ENCODE measurements around the gene TRIM46.

TRIM46 gene

GRCh38 chr1:155197901-155198546, 24.4 kb downstream of the TRIM46 start:
- no peak overlapping the region for H3K9ac ChIP-seq (ENCODE audit: low read length)
- H3K27ac ChIP-seq (ENCODE audit: low read depth, low read length) = no peak overlapping the region
- H4K20me1 ChIP-seq (ENCODE audit: low read depth, low read length) = no peaks in the 10 kb centered on the region
- H3K79me2 ChIP-seq (ENCODE audit: insufficient read depth, low read length) = no peaks in the 10 kb centered on the region
- no peaks in the 10 kb centered on the region for H3K9me2 ChIP-seq (replicated peaks; ENCODE audit: insufficient read depth, low read length)
- no peaks in the 10 kb centered on the region for H3K36me3 ChIP-seq (ENCODE audit: low read length)
- H2AFZ ChIP-seq (ENCODE audit: low read depth, low read length, severe bottlenecking) = no peak overlapping the region
- no peak for TF ChIP-seq CTCF (IDR thresholded peaks at IDR 0.05; ENCODE audit: insufficient read depth, low read length, poor library complexity, severe bottlenecking)
- no peak for TF ChIP-seq EZH2phosphoT487 (conservative IDR thresholded peaks at IDR 0.05; ENCODE audit: low read length)
- no peak overlapping the region for H3K4me2 ChIP-seq (ENCODE audit: low read depth, low read length, poor library complexity, severe bottlenecking)
- no peaks in the 10 kb centered on the region for H3F3A ChIP-seq (ENCODE audit: insufficient read depth)
- no peaks in the 10 kb centered on the region for H3K9me3 ChIP-seq (ENCODE audit: insufficient read depth, low read length)
- no peaks in the 10 kb centered on the region for H3K27me3 ChIP-seq (ENCODE audit: low read length)
- no peak overlapping the region for H3K4me3 ChIP-seq (ENCODE audit: insufficient read depth, low read length, poor library complexity, severe bottlenecking)

GRCh38 chr1:155198547-155198906, 24.9 kb downstream of the TRIM46 start:
- TF ChIP-seq CTCF (IDR thresholded peaks at IDR 0.05; ENCODE audit: insufficient read depth, low read length, poor library complexity, severe bottlenecking) = no peak
- TF ChIP-seq EZH2phosphoT487 (conservative IDR thresholded peaks at IDR 0.05; ENCODE audit: low read length) = no peak
- no peaks in the 10 kb centered on the region for H3F3A ChIP-seq (ENCODE audit: insufficient read depth)

GRCh38 chr1:155199792-155200191, 26.1 kb downstream of the TRIM46 start:
- no peaks in the 10 kb centered on the region for H3K79me2 ChIP-seq (ENCODE audit: insufficient read depth, low read length)
- H3K9ac ChIP-seq (ENCODE audit: low read length) = no peak overlapping the region
- TF ChIP-seq CTCF (IDR thresholded peaks at IDR 0.05; ENCODE audit: insufficient read depth, low read length, poor library complexity, severe bottlenecking) = no peak
- TF ChIP-seq EZH2phosphoT487 (conservative IDR thresholded peaks at IDR 0.05; ENCODE audit: low read length) = no peak
- no peaks in the 10 kb centered on the region for H3K9me2 ChIP-seq (replicated peaks; ENCODE audit: insufficient read depth, low read length)
- no peak overlapping the region for H2AFZ ChIP-seq (ENCODE audit: low read depth, low read length, severe bottlenecking)
- no peaks in the 10 kb centered on the region for H3K27me3 ChIP-seq (ENCODE audit: low read length)
- H3K9me3 ChIP-seq (ENCODE audit: insufficient read depth, low read length) = no peaks in the 10 kb centered on the region
- no peak overlapping the region for H3K27ac ChIP-seq (ENCODE audit: low read depth, low read length)
- no peak overlapping the region for H3K4me3 ChIP-seq (ENCODE audit: insufficient read depth, low read length, poor library complexity, severe bottlenecking)
- no peaks in the 10 kb centered on the region for H3K36me3 ChIP-seq (ENCODE audit: low read length)
- no peaks in the 10 kb centered on the region for H3F3A ChIP-seq (ENCODE audit: insufficient read depth)
- no peak overlapping the region for H3K4me2 ChIP-seq (ENCODE audit: low read depth, low read length, poor library complexity, severe bottlenecking)
- no peaks in the 10 kb centered on the region for H4K20me1 ChIP-seq (ENCODE audit: low read depth, low read length)

More at GRCh38 chr1:155198547-155198906, 24.9 kb downstream of the TRIM46 start:
- H3K79me2 ChIP-seq (ENCODE audit: insufficient read depth, low read length) = no peaks in the 10 kb centered on the region
- H3K9ac ChIP-seq (ENCODE audit: low read length) = no peak overlapping the region
- H4K20me1 ChIP-seq (ENCODE audit: low read depth, low read length) = no peaks in the 10 kb centered on the region
- no peaks in the 10 kb centered on the region for H3K27me3 ChIP-seq (ENCODE audit: low read length)
- H2AFZ ChIP-seq (ENCODE audit: low read depth, low read length, severe bottlenecking) = no peak overlapping the region
- no peaks in the 10 kb centered on the region for H3K9me2 ChIP-seq (replicated peaks; ENCODE audit: insufficient read depth, low read length)
- H3K4me3 ChIP-seq (ENCODE audit: insufficient read depth, low read length, poor library complexity, severe bottlenecking) = no peak overlapping the region
- no peaks in the 10 kb centered on the region for H3K9me3 ChIP-seq (ENCODE audit: insufficient read depth, low read length)
- H3K36me3 ChIP-seq (ENCODE audit: low read length) = no peaks in the 10 kb centered on the region
- no peak overlapping the region for H3K27ac ChIP-seq (ENCODE audit: low read depth, low read length)
- H3K4me2 ChIP-seq (ENCODE audit: low read depth, low read length, poor library complexity, severe bottlenecking) = no peak overlapping the region
